ENCODE results near the gene MRPL20. TPM values are rescaled to one million over a fixed set of nuclear protein-coding genes. Genes with fewer than 3 reads are reported as not detected.
A peak's percentile ranks its signal among the peaks of the same experiment; 100 is the strongest.

Gene MRPL20
- total and polyA plus RNA-seq, 4 donors = 47.8 to 170 (median 74.0) TPM

- under 1% methylated on average over 85 of the region's 85 CpGs for WGBS
These were observed 32.0 kb downstream of the MRPL20 start, which contains the start of gene AURKAIP1 for GRCh38 chr1:1374929-1375662. Gene AURKAIP1 (minus strand): TSS chr1:1375207. CDS start chr1:1374756, 451 bp downstream.

More at GRCh38 chr1:1374929-1375662, 32.0 kb downstream of the MRPL20 start, which contains the start of gene AURKAIP1:
- H3K9me3 ChIP-seq (ENCODE audit: control insufficient read depth in 4 of 4, low read length in 3 of 4) = no peaks in the 10 kb centered on the region
- H3K4me3 ChIP-seq (ENCODE audit: low read depth in 1 of 3, low read length in 3 of 3) = peak within 1 kb of the TSS; percentile 73 to 98 (median 82)
- peak; percentile 94 for DNase-seq (ENCODE audit: low spot score)
- H3K4me1 ChIP-seq (ENCODE audit: control insufficient read depth in 4 of 4, insufficient read depth in 4 of 4, low read length in 3 of 4) = peaks cover 7 to 33% (median 28%) of the 10 kb centered on the region in 4 donors
- peaks cover 0 to 4% (median 0%) of the 10 kb centered on the region in 4 donors for H3K36me3 ChIP-seq (ENCODE audit: control insufficient read depth in 4 of 4, insufficient read depth in 3 of 4, low read depth in 1 of 4, low read length in 3 of 4)
- peak; percentile 98 for TF ChIP-seq ZBTB33 (IDR thresholded peaks at IDR 0.05)
- TF ChIP-seq CTCF (IDR thresholded peaks at IDR 0.05; ENCODE audit: low read depth, low read length, missing input control) = no peak
- TF ChIP-seq FOXA2 (IDR thresholded peaks at IDR 0.05) = no peak
- TF ChIP-seq RAD21 (IDR thresholded peaks at IDR 0.05) = peak; percentile 31 to 34
- peak; percentile 90 for TF ChIP-seq YY1 (IDR thresholded peaks at IDR 0.05)
- peak; percentile 97 for TF ChIP-seq GABPA (IDR thresholded peaks at IDR 0.05 in 1 of 2, conservative IDR thresholded peaks at IDR 0.05 in 1 of 2)
- peak in 1 of 2 donors; percentile 40 for TF ChIP-seq HNF4A (conservative IDR thresholded peaks at IDR 0.05)
- TF ChIP-seq JUND (IDR thresholded peaks at IDR 0.05) = no peak
- TF ChIP-seq EGR1 (IDR thresholded peaks at IDR 0.05; ENCODE audit: low read depth in 2 of 2) = peak; percentile 81 to 94
- TF ChIP-seq HNF4G (IDR thresholded peaks at IDR 0.05) = no peak
- TF ChIP-seq RXRA (IDR thresholded peaks at IDR 0.05) = peak; percentile 35 to 47
- no peak for TF ChIP-seq REST (IDR thresholded peaks at IDR 0.05)
- TF ChIP-seq TAF1 (conservative IDR thresholded peaks at IDR 0.05) = no peak
- TF ChIP-seq ATF3 (IDR thresholded peaks at IDR 0.05) = no peak
- peak; percentile 36 for TF ChIP-seq NR2F2 (IDR thresholded peaks at IDR 0.05)
- peak; percentile 87 for TF ChIP-seq MAX (IDR thresholded peaks at IDR 0.05)
- TF ChIP-seq SP1 (IDR thresholded peaks at IDR 0.05) = peak; percentile 82
- TF ChIP-seq FOXA1 (IDR thresholded peaks at IDR 0.05) = no peak
- H3K27me3 ChIP-seq (ENCODE audit: control insufficient read depth in 4 of 4, insufficient read depth in 4 of 4, low read length in 3 of 4) = no peaks in the 10 kb centered on the region
- peak within 1 kb of the TSS; percentile 72 to 94 for H3K9ac ChIP-seq (ENCODE audit: low read depth in 1 of 2, low read length in 2 of 2)
- peak within 1 kb of the TSS; percentile 77 to 87 for H3K27ac ChIP-seq (ENCODE audit: low read depth in 1 of 2, low read length in 2 of 2)

All from liver (tissue), 9 donors.